Neutrophil (primary cell): ENCODE data around the gene DHPS.

Source experiments
- H3K27ac ChIP-seq: fragments of 200-600 bp; sonication (generic); 2 replicates; pipeline ENCODE4 v1.5.1; 2016; ENCODE audit warnings: mild to moderate bottlenecking, moderate library complexity
- H3K27me3 ChIP-seq: fragments of 200-600 bp; sonication (generic); 2 replicates; pipeline ENCODE4 v1.6.0; 2016; ENCODE audit warnings: mild to moderate bottlenecking
- H3K36me3 ChIP-seq: fragments of 200-600 bp; sonication (generic); 2 replicates; pipeline ENCODE4 v1.5.1; 2017
- H3K4me1 ChIP-seq, 2 experiments: fragments of 200-600 bp in 1 of 2; sonication (generic) in 1 of 2; 1 replicate in 1 of 2; 2 replicates in 1 of 2; pipeline versions ENCODE4 v1.5.1 to v1.6.1; 2013 to 2016; ENCODE audit warnings: low read depth in 1 of 2, low read length in 1 of 2, mild to moderate bottlenecking in 1 of 2, moderate library complexity in 1 of 2; ENCODE audit not compliant: control insufficient read depth in 1 of 2, insufficient read depth in 1 of 2
- H3K4me3 ChIP-seq, 2 experiments: fragments of 200-600 bp in 1 of 2; sonication (generic) in 1 of 2; 1 replicate in 1 of 2; 2 replicates in 1 of 2; pipeline ENCODE4 v1.5.1; 2013 to 2016; ENCODE audit warnings: low read depth in 1 of 2, low read length in 1 of 2, mild to moderate bottlenecking in 1 of 2, moderate library complexity in 1 of 2
- H3K9me3 ChIP-seq: fragments of 200-600 bp; sonication (generic); 2 replicates; pipeline ENCODE4 v1.5.1; 2016
- TF ChIP-seq, protein P1 (sequence below): fragments of 200-600 bp; sonication (generic); IDR thresholded peaks from 2 replicates; pipeline ENCODE4 v1.5.1; 2016; ENCODE audit warnings: antibody characterized with exemption

The DHPS gene

DNA sequence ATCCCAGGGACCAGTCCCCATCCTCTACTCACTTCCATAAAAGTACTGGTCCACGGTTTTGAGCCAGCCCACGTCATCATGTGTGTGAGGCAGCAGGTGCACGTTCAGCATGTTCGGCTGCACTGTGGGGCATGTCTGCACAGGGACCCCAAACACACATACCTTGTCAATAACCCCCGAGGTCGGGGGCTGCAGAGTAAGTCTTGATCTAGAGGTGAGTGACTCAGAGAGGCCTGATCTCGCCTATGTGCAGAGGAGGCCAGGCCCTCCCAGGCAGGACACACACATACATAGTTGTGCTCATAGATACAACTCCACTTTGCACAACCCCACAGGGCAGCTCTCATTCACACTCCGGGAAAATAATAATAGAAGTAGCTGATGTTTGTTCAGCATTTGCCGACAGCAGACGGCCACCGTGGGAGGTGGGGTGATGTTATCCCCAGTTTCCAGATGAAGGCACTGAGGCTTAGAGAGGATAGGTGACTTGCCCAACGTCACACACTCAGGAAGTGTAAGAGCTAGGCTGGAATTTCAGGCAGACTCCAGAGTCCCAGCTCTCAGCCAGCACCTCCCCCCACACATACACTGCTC lies 15.9 kb downstream of the DHPS start:
- Histone ChIP-seq H3K4me1 (peaks cover 55 to 62% of the 10 kb centered on the region in 2 experiments), H3K36me3 (peaks cover 43% of the 10 kb centered on the region), H3K27ac (peak overlapping the region; percentile 94), H3K27me3 (no peaks in the 10 kb centered on the region), H3K4me3 (peak overlapping the region; percentile 91 to 92), H3K9me3 (no peaks in the 10 kb centered on the region)
- TF ChIP-seq, protein P1, sequence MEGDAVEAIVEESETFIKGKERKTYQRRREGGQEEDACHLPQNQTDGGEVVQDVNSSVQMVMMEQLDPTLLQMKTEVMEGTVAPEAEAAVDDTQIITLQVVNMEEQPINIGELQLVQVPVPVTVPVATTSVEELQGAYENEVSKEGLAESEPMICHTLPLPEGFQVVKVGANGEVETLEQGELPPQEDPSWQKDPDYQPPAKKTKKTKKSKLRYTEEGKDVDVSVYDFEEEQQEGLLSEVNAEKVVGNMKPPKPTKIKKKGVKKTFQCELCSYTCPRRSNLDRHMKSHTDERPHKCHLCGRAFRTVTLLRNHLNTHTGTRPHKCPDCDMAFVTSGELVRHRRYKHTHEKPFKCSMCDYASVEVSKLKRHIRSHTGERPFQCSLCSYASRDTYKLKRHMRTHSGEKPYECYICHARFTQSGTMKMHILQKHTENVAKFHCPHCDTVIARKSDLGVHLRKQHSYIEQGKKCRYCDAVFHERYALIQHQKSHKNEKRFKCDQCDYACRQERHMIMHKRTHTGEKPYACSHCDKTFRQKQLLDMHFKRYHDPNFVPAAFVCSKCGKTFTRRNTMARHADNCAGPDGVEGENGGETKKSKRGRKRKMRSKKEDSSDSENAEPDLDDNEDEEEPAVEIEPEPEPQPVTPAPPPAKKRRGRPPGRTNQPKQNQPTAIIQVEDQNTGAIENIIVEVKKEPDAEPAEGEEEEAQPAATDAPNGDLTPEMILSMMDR = no peak

DNA sequence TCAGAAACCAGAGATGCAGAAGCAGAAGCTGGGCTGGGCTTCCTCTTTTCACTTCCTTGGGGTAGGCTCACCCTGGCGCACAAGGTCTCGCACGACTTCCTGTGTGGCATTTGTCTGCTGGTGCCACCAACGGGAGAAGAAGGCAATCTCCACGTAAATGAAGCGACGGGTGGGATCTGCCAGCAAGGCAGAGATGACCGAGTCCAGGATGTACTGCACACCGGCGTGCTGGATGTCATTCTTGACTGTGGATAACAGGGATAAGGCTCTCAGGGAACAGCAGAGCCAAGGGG lies 16.5 kb downstream of the DHPS start:
- H3K9me3 ChIP-seq = no peaks in the 10 kb centered on the region
- TF ChIP-seq, protein P1 = peak; percentile 30
- H3K36me3 ChIP-seq = peaks cover 48% of the 10 kb centered on the region
- peak overlapping the region; percentile 91 to 92 for H3K4me3 ChIP-seq
- H3K27ac ChIP-seq = peak overlapping the region; percentile 94
- peaks cover 50 to 57% of the 10 kb centered on the region in 2 experiments for H3K4me1 ChIP-seq
- H3K27me3 ChIP-seq = no peaks in the 10 kb centered on the region

DNA sequence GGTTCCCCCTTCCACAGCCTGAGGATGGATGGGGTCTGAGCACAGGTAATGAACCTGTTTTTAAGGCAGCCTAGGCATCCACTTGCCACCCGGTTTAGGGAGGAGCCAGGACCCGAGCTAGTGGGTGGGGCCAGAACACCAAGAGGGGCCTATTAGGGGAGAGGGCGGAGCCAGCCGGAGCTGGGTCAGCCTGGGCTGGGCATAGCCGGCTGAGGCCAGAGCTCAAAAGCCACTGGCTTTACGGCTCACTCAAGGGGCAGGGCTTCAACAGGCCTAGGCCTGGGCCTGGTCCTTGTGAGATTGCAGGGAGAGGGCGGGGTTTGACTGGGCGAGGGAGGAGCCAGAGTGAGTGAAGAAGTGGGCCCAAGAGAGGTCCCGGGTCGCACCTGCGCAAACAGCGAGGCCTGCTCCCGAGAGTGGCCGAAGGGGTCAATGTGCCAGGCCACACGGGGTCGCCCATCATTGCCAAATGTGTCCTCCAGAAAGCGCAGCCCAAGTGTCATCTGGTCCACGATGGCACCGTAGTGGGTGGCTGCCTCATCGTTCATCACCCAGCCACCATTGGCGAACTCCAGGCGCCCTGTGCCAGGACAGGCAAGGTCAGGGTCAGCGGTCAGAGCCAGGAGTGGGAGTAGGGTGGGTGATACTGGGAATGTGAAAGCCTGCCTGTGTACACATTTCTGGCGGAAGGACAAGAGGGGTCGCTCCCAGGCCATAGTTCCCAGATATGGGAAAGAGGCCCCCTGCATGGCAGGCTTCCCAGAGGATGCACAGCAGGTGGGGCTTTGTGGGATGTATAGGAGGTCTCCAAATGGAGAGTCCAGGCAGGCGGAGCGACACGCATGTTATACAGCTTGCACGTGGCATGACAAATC lies 17.0 kb downstream of the DHPS start:
- Histone ChIP-seq H3K9me3 (no peaks in the 10 kb centered on the region), H3K27ac (peak overlapping the region; percentile 94), H3K36me3 (peaks cover 54% of the 10 kb centered on the region), H3K4me1 (peaks cover 45 to 52% of the 10 kb centered on the region in 2 experiments), H3K4me3 (peak overlapping the region; percentile 91 to 92), H3K27me3 (no peaks in the 10 kb centered on the region)
- TF ChIP-seq, protein P1 = no peak

DNA sequence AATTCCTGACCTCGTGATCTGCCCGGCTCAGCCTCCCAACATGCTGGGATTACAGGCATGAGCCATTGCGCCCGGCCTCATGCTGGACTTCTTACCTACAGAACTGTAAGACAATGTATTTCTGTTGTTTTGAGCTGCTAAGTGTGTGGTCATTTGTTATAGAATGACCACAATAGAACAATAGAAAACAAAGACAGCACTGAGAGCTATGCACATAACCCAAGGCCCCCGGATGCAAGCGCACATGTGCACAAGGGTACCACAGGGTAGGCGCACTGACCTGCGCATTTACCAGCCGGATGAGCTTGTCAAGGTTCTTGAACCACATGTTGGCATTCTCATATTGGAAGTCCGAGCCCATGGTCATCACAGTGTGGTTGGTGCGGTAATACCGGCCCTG lies 20.7 kb downstream of the DHPS start:
- Histone ChIP-seq H3K4me3 (no peak overlapping the region), H3K27me3 (no peaks in the 10 kb centered on the region), H3K27ac (no peak overlapping the region), H3K9me3 (no peaks in the 10 kb centered on the region), H3K4me1 (peaks cover 20 to 24% of the 10 kb centered on the region in 2 experiments), H3K36me3 (peaks cover 91% of the 10 kb centered on the region)
- TF ChIP-seq, protein P1 = no peak

DNA sequence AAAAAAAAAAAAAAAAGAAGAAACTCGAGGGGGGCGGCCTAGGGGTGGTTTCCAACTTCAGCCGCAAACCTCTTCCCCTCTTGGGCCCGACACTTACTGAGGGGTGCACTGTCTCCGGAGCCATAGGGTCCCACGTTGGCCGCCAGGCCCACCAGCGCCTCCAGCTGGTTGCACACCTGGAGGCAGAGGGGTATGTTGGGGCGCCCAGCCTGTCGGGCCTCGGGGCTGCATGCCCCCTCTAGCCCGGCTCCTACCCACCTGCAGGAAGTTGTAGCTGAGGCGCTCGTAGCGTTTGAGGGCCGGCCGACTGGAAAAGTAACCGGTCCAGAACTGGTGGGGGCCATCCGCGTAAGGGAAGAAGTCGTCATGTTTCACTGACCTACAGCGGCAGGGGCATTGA lies 23.7 kb downstream of the DHPS start:
- Histone ChIP-seq H3K36me3 (peaks cover 100% of the 10 kb centered on the region), H3K27ac (no peak overlapping the region), H3K4me1 (no peaks in the 10 kb centered on the region), H3K27me3 (no peaks in the 10 kb centered on the region), H3K9me3 (no peaks in the 10 kb centered on the region), H3K4me3 (no peak overlapping the region)
- TF ChIP-seq, protein P1 = no peak
